Ishikawa (cell line): ENCODE data around the gene LNP1.

ENCODE experiments used
- CEBPB ChIP-seq: IDR thresholded peaks from 2 replicates; pipeline ENCODE4 v1.6.1; 2012
- CREB1 ChIP-seq: IDR thresholded peaks from 2 replicates; pipeline ENCODE4 v1.6.1; 2012; ENCODE audit warnings: low read depth
- EGR1 ChIP-seq: IDR thresholded peaks from 2 replicates; pipeline ENCODE4 v1.6.1; 2012
- EP300 ChIP-seq: IDR thresholded peaks from 2 replicates; pipeline ENCODE4 v1.6.1; 2012; ENCODE audit warnings: borderline replicate concordance
- FOXM1 ChIP-seq: IDR thresholded peaks from 2 replicates; pipeline ENCODE4 v1.6.1; 2012; ENCODE audit warnings: low read depth, borderline replicate concordance
- MAX ChIP-seq: IDR thresholded peaks from 2 replicates; pipeline ENCODE4 v1.6.1; 2012
- RAD21 ChIP-seq: IDR thresholded peaks from 2 replicates; pipeline ENCODE4 v1.6.1; 2012; ENCODE audit warnings: low read depth
- TAF1 ChIP-seq: IDR thresholded peaks from 2 replicates; pipeline ENCODE4 v1.6.1; 2012; ENCODE audit warnings: low read depth, mild to moderate bottlenecking
- TCF12 ChIP-seq: IDR thresholded peaks from 2 replicates; pipeline ENCODE4 v1.6.1; 2012; ENCODE audit warnings: low read depth
- YY1 ChIP-seq: IDR thresholded peaks from 2 replicates; pipeline ENCODE4 v1.6.1; 2012; ENCODE audit warnings: low read depth
- TF ChIP-seq, protein P1 (sequence below): IDR thresholded peaks from 2 replicates; pipeline ENCODE4 v1.6.1; 2012; ENCODE audit warnings: low read depth, mild to moderate bottlenecking
- TF ChIP-seq, protein P2 (sequence below): IDR thresholded peaks from 2 replicates; pipeline ENCODE4 v1.6.1; 2012

DNA sequence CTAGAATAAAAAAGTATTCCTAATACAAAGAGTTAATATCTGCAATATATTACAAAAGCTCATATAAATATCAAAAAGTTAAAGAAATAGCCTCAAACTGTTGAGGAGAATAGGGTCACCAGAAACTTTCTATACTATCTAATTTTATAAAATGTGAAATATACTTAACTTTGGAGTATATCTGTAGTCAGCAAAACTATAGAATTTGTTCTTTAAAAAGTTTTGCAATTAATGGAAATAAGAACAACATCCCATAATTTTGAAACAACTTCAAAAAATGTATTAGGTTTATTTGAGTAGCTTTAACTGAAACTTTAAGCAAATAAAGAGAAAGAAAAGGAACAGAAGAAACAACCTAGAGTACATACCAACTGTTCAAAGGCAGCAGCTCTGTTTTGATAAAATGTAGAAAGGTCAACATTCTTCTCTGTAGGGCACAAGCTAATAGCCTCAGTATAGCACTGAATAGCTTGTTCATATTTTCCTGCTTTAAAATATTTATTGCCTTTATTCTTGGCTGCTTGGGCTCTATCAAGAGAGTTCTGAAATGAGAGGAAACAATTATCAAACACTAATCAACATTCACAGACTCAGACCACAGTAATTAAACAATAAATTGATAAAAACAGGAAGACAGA, 14.8 kb upstream of the LNP1 start:
- TF ChIP-seq YY1 (no peak), RAD21 (no peak), EP300 (no peak), CREB1 (no peak), MAX (no peak), EGR1 (no peak), TAF1 (no peak), CEBPB (no peak), TCF12 (no peak), FOXM1 (no peak)
- TF ChIP-seq, protein P1, sequence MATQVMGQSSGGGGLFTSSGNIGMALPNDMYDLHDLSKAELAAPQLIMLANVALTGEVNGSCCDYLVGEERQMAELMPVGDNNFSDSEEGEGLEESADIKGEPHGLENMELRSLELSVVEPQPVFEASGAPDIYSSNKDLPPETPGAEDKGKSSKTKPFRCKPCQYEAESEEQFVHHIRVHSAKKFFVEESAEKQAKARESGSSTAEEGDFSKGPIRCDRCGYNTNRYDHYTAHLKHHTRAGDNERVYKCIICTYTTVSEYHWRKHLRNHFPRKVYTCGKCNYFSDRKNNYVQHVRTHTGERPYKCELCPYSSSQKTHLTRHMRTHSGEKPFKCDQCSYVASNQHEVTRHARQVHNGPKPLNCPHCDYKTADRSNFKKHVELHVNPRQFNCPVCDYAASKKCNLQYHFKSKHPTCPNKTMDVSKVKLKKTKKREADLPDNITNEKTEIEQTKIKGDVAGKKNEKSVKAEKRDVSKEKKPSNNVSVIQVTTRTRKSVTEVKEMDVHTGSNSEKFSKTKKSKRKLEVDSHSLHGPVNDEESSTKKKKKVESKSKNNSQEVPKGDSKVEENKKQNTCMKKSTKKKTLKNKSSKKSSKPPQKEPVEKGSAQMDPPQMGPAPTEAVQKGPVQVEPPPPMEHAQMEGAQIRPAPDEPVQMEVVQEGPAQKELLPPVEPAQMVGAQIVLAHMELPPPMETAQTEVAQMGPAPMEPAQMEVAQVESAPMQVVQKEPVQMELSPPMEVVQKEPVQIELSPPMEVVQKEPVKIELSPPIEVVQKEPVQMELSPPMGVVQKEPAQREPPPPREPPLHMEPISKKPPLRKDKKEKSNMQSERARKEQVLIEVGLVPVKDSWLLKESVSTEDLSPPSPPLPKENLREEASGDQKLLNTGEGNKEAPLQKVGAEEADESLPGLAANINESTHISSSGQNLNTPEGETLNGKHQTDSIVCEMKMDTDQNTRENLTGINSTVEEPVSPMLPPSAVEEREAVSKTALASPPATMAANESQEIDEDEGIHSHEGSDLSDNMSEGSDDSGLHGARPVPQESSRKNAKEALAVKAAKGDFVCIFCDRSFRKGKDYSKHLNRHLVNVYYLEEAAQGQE: no peak
- TF ChIP-seq, protein P2, sequence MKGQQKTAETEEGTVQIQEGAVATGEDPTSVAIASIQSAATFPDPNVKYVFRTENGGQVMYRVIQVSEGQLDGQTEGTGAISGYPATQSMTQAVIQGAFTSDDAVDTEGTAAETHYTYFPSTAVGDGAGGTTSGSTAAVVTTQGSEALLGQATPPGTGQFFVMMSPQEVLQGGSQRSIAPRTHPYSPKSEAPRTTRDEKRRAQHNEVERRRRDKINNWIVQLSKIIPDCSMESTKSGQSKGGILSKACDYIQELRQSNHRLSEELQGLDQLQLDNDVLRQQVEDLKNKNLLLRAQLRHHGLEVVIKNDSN: no peak
